ENCODE data around the gene RFPL4A.

- TF ChIP-seq, protein P1, sequence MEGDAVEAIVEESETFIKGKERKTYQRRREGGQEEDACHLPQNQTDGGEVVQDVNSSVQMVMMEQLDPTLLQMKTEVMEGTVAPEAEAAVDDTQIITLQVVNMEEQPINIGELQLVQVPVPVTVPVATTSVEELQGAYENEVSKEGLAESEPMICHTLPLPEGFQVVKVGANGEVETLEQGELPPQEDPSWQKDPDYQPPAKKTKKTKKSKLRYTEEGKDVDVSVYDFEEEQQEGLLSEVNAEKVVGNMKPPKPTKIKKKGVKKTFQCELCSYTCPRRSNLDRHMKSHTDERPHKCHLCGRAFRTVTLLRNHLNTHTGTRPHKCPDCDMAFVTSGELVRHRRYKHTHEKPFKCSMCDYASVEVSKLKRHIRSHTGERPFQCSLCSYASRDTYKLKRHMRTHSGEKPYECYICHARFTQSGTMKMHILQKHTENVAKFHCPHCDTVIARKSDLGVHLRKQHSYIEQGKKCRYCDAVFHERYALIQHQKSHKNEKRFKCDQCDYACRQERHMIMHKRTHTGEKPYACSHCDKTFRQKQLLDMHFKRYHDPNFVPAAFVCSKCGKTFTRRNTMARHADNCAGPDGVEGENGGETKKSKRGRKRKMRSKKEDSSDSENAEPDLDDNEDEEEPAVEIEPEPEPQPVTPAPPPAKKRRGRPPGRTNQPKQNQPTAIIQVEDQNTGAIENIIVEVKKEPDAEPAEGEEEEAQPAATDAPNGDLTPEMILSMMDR (IDR thresholded peaks at IDR 0.05; ENCODE audit: insufficient read depth, low read depth, low read length), result no peak
- TF ChIP-seq EZH2 (IDR thresholded peaks at IDR 0.05; ENCODE audit: insufficient read depth, low read length), result no peak
These were observed 36.1 kb downstream of the RFPL4A start for GRCh38 chr19:55795021-55795420.
